GM21447 (cell line): ENCODE measurements around the gene HES1.
"Not testable (repeated sequence)": the region's sequence is repeated elsewhere in the genome, so short reads cannot be mapped to it uniquely, and the experiment has no call there.

Experiments
- ATAC-seq: cut with Tn5 transposase; IDR thresholded peaks from one replicate; pipeline ENCODE4 v1.9.1; 2021; ENCODE audit not compliant: unreplicated experiment

HES1 gene

GRCh38 chr3:194139814-194140391 is 4.0 kb downstream of the HES1 start:
- ATAC-seq = no peak

GRCh38 chr3:194140520-194141414 is 4.8 kb downstream of the HES1 start:
- no peak for ATAC-seq

- peak; percentile 35 for ATAC-seq
These were observed 5.6 kb downstream of the HES1 start for GRCh38 chr3:194141415-194142155.

GRCh38 chr3:194142156-194142910 is 6.4 kb downstream of the HES1 start:
- ATAC-seq = no peak

- ATAC-seq = no peak
These were observed 9.8 kb downstream of the HES1 start for GRCh38 chr3:194145702-194146101.

GRCh38 chr3:194147679-194148078 is 11.7 kb downstream of the HES1 start:
- ATAC-seq = no peak

- no peak for ATAC-seq
These were observed 12.4 kb downstream of the HES1 start for GRCh38 chr3:194148383-194148782.

- no peak for ATAC-seq
These were observed 14.4 kb downstream of the HES1 start for GRCh38 chr3:194150252-194150934.

- not testable (repeated sequence) for ATAC-seq
These were observed 15.0 kb downstream of the HES1 start for GRCh38 chr3:194150935-194151302.

- no peak for ATAC-seq
These were observed 18.4 kb downstream of the HES1 start for GRCh38 chr3:194154346-194154745.

GRCh38 chr3:194156095-194156494 is 20.1 kb downstream of the HES1 start:
- ATAC-seq = no peak

- no peak for ATAC-seq
These were observed 23.0 kb downstream of the HES1 start for GRCh38 chr3:194158942-194159439.

GRCh38 chr3:194160158-194160557 is 24.2 kb downstream of the HES1 start:
- ATAC-seq = no peak

- no peak for ATAC-seq
These were observed 25.4 kb downstream of the HES1 start for GRCh38 chr3:194161131-194162045.

- no peak for ATAC-seq
These were observed 26.2 kb downstream of the HES1 start for GRCh38 chr3:194162070-194162678.

GRCh38 chr3:194162817-194163584 is 27.1 kb downstream of the HES1 start:
- ATAC-seq = no peak

GRCh38 chr3:194163697-194164096 is 27.7 kb downstream of the HES1 start:
- no peak for ATAC-seq

GRCh38 chr3:194164861-194165260 is 28.9 kb downstream of the HES1 start:
- ATAC-seq = no peak
